ENCODE data around the gene PRDM7. TPM values are rescaled to one million over a fixed set of nuclear protein-coding genes. Genes with fewer than 3 reads are reported as not detected.
"Not testable (repeated sequence)": the region's sequence is repeated elsewhere in the genome, so short reads cannot be mapped to it uniquely, and the experiment has no call there.

PRDM7 gene
- total RNA-seq, 1 experiment from 2014 or later: not detected

- H3K4me2 ChIP-seq (ENCODE audit: insufficient read depth, insufficient read length, low read length); H3K4me1 ChIP-seq (ENCODE audit: insufficient read depth, low read length); H2BK20ac ChIP-seq (ENCODE audit: low read depth, low read length, poor library complexity, severe bottlenecking); H2BK12ac ChIP-seq (ENCODE audit: insufficient read length, low read depth, low read length); DNase-seq; H3K27ac Mint-ChIP-seq; H4K91ac ChIP-seq (ENCODE audit: insufficient read length, low read depth, low read length); H2BK15ac ChIP-seq (ENCODE audit: low read depth, low read length); H4K8ac ChIP-seq (replicated peaks; ENCODE audit: insufficient read length, low read depth, low read length); H4K5ac ChIP-seq (ENCODE audit: insufficient read length, low read depth, low read length); H2BK5ac ChIP-seq (ENCODE audit: insufficient read length, low read length); H2BK120ac ChIP-seq (ENCODE audit: low read depth, low read length, poor library complexity, severe bottlenecking); H3K14ac ChIP-seq (ENCODE audit: insufficient read depth, low read length); H3K27ac ChIP-seq (ENCODE audit: insufficient read length, low read depth, low read length); H3K9me3 Mint-ChIP-seq; H3K18ac ChIP-seq (ENCODE audit: insufficient read length, low read depth, low read length); H3T11ph ChIP-seq (ENCODE audit: low read length); H3K9me3 ChIP-seq (ENCODE audit: control insufficient read depth, low read depth, low read length); H3K4ac ChIP-seq (ENCODE audit: low read depth, low read length); H3K27me3 Mint-ChIP-seq (ENCODE audit: low read depth); H3K9ac ChIP-seq (ENCODE audit: extremely low read depth, insufficient read length, low read length); H4K20me1 ChIP-seq (ENCODE audit: control insufficient read depth, insufficient read depth, insufficient read length); H3K23me2 ChIP-seq (ENCODE audit: insufficient read length, low read depth, low read length, poor library complexity, severe bottlenecking); H3K56ac ChIP-seq (ENCODE audit: insufficient read length, low read depth, low read length); H2AK5ac ChIP-seq (ENCODE audit: insufficient read length, low read length); H3K79me2 ChIP-seq (ENCODE audit: insufficient read depth, low read length); H2AFZ ChIP-seq (ENCODE audit: low read length); H3K27me3 ChIP-seq (ENCODE audit: insufficient read depth, low read length); H3K4me3 Mint-ChIP-seq; H3K36me3 Mint-ChIP-seq (ENCODE audit: insufficient read depth in 1 of 3, low read depth in 3 of 3); H3K79me1 ChIP-seq (ENCODE audit: insufficient read depth, low read depth, low read length, poor library complexity, severe bottlenecking); H3K23ac ChIP-seq (ENCODE audit: insufficient read length, low read depth, low read length): not testable (repeated sequence)
- WGBS (ENCODE audit: extremely low coverage, insufficient read length, low lambda C conversion rate): no CpG with 5 or more reads among the region's 35 CpGs
- H3K4me1 Mint-ChIP-seq: peaks cover 11 to 20% of the 10 kb centered on the region in 2 experiments
Observed at GRCh38 chr16:90094296-90094695, 17.2 kb upstream of the PRDM7 start.

GRCh38 chr16:90093799-90094198 lies 16.7 kb upstream of the PRDM7 start:
- WGBS (ENCODE audit: extremely low coverage, insufficient read length, low lambda C conversion rate): no CpG with 5 or more reads among the region's 30 CpGs
- H3K14ac ChIP-seq (ENCODE audit: insufficient read depth, low read length); H2BK20ac ChIP-seq (ENCODE audit: low read depth, low read length, poor library complexity, severe bottlenecking); H3K79me1 ChIP-seq (ENCODE audit: insufficient read depth, low read depth, low read length, poor library complexity, severe bottlenecking); H3K27ac Mint-ChIP-seq; H3K36me3 Mint-ChIP-seq (ENCODE audit: insufficient read depth in 1 of 3, low read depth in 3 of 3); H2BK12ac ChIP-seq (ENCODE audit: insufficient read length, low read depth, low read length); H3K18ac ChIP-seq (ENCODE audit: insufficient read length, low read depth, low read length); H3K4ac ChIP-seq (ENCODE audit: low read depth, low read length); H2BK120ac ChIP-seq (ENCODE audit: low read depth, low read length, poor library complexity, severe bottlenecking); H3K23ac ChIP-seq (ENCODE audit: insufficient read length, low read depth, low read length); H3K9ac ChIP-seq (ENCODE audit: extremely low read depth, insufficient read length, low read length); H3K56ac ChIP-seq (ENCODE audit: insufficient read length, low read depth, low read length); H4K20me1 ChIP-seq (ENCODE audit: control insufficient read depth, insufficient read depth, insufficient read length); H4K91ac ChIP-seq (ENCODE audit: insufficient read length, low read depth, low read length); H2AFZ ChIP-seq (ENCODE audit: low read length); DNase-seq; H3K27ac ChIP-seq (ENCODE audit: insufficient read length, low read depth, low read length); H3T11ph ChIP-seq (ENCODE audit: low read length); H3K4me1 ChIP-seq (ENCODE audit: insufficient read depth, low read length); H3K9me3 ChIP-seq (ENCODE audit: control insufficient read depth, low read depth, low read length); H3K4me3 Mint-ChIP-seq; H2AK5ac ChIP-seq (ENCODE audit: insufficient read length, low read length); H2BK5ac ChIP-seq (ENCODE audit: insufficient read length, low read length); H3K79me2 ChIP-seq (ENCODE audit: insufficient read depth, low read length); H4K8ac ChIP-seq (replicated peaks; ENCODE audit: insufficient read length, low read depth, low read length); H3K9me3 Mint-ChIP-seq; H4K5ac ChIP-seq (ENCODE audit: insufficient read length, low read depth, low read length); H3K27me3 ChIP-seq (ENCODE audit: insufficient read depth, low read length); H3K27me3 Mint-ChIP-seq (ENCODE audit: low read depth); H3K23me2 ChIP-seq (ENCODE audit: insufficient read length, low read depth, low read length, poor library complexity, severe bottlenecking); H2BK15ac ChIP-seq (ENCODE audit: low read depth, low read length); H3K4me2 ChIP-seq (ENCODE audit: insufficient read depth, insufficient read length, low read length): not testable (repeated sequence)
- H3K4me1 Mint-ChIP-seq: peaks cover 11 to 20% of the 10 kb centered on the region in 2 experiments

Measured in H9 (cell line).